NCI-H446 (cell line): ENCODE results near the gene PRR12.
A peak's percentile ranks its signal among the peaks of the same experiment; 100 is the strongest.

Source experiments
- DNase-seq, 2 experiments: peaks; one replicate each; lab custom pipeline; 2025; lab: John Stamatoyannopoulos, UW

Gene PRR12

GRCh38 chr19:49665351-49666119 lies 74.6 kb downstream of the PRR12 start, which contains the start of the genes BCL2L12 and IRF3:
Gene BCL2L12 (plus strand): TSS chr19:49665933. CDS start chr19:49666693, 760 bp downstream.
Gene IRF3 (minus strand): TSS chr19:49665857. CDS start chr19:49664838, 1,019 bp downstream.
- DNase-seq: peak; percentile 95 to 98

- DNase-seq: no peak
Observed at GRCh38 chr19:49666120-49666444, 75.1 kb downstream of the PRR12 start.

- no peak for DNase-seq
Observed at GRCh38 chr19:49667473-49667872, 76.5 kb downstream of the PRR12 start.

GRCh38 chr19:49669516-49669915 lies 78.5 kb downstream of the PRR12 start:
- DNase-seq: no peak

- DNase-seq: peak; percentile 45 to 79
Observed at GRCh38 chr19:49672131-49672919, 81.3 kb downstream of the PRR12 start.
